ENCODE results near the gene POMP.

DNA sequence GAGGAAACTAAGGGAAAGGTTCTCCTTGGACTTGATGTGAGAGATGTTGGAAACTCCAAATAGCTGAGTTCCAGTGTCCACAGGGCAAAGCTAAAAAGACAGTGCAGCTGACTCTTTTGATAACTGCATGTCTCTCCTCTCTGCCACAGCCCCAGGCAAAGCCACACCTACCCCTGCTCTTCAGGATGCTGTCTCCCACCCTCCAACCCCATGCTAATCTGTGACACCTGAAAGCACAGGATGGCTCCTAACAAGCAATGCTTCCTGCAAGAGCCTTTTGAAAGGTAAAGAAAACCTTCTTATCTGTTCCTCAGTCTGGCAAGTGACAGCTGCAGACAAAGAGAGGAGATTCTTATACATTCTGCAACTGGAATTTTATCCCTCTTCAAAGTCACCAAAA is 45.4 kb downstream of the POMP start:
- TF ChIP-seq, protein P1, sequence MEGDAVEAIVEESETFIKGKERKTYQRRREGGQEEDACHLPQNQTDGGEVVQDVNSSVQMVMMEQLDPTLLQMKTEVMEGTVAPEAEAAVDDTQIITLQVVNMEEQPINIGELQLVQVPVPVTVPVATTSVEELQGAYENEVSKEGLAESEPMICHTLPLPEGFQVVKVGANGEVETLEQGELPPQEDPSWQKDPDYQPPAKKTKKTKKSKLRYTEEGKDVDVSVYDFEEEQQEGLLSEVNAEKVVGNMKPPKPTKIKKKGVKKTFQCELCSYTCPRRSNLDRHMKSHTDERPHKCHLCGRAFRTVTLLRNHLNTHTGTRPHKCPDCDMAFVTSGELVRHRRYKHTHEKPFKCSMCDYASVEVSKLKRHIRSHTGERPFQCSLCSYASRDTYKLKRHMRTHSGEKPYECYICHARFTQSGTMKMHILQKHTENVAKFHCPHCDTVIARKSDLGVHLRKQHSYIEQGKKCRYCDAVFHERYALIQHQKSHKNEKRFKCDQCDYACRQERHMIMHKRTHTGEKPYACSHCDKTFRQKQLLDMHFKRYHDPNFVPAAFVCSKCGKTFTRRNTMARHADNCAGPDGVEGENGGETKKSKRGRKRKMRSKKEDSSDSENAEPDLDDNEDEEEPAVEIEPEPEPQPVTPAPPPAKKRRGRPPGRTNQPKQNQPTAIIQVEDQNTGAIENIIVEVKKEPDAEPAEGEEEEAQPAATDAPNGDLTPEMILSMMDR (IDR thresholded peaks at IDR 0.05; ENCODE audit: borderline replicate concordance, extremely low read depth, low read length, poor library complexity, severe bottlenecking): no peak
- no peak for TF ChIP-seq EZH2 (IDR thresholded peaks at IDR 0.05; ENCODE audit: borderline replicate concordance, low read depth, low read length, severe bottlenecking)

Measured in DND-41 (cell line).